ENCODE data around the gene TMEM44.

DNA sequence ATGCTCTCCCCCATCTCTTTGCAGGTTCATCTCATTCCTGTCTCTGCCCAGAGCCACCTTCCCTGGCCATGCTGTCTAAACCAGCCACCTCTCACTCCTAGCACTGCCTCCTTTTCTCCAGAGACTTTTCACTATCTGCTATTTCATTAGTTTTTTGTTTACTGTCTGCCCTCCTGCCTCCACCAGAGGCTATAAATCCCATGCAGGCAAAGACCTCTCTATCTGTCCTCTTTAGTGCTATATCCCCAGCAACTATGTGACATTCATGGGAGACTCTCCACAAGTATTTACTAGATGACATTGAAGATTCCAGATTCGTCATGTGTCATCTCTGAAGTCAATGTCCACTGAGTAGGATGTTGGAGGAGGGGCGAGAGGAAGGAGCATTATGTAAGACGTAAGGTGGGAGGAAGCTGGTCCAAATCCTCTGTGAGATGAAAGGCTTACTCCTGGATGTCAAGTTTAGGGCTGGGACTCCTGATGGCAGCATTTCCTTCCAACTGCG, 49.0 kb upstream of the TMEM44 start:
- TF ChIP-seq, protein P1, sequence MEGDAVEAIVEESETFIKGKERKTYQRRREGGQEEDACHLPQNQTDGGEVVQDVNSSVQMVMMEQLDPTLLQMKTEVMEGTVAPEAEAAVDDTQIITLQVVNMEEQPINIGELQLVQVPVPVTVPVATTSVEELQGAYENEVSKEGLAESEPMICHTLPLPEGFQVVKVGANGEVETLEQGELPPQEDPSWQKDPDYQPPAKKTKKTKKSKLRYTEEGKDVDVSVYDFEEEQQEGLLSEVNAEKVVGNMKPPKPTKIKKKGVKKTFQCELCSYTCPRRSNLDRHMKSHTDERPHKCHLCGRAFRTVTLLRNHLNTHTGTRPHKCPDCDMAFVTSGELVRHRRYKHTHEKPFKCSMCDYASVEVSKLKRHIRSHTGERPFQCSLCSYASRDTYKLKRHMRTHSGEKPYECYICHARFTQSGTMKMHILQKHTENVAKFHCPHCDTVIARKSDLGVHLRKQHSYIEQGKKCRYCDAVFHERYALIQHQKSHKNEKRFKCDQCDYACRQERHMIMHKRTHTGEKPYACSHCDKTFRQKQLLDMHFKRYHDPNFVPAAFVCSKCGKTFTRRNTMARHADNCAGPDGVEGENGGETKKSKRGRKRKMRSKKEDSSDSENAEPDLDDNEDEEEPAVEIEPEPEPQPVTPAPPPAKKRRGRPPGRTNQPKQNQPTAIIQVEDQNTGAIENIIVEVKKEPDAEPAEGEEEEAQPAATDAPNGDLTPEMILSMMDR (IDR thresholded peaks at IDR 0.05), result no peak
- no peak for TF ChIP-seq POLR2A (IDR thresholded peaks at IDR 0.05)
